HEK293 (cell line): Measurements from ENCODE around the gene CNPPD1.

Experiments
- SCRT1 ChIP-seq: fragments of 450-650 bp; formaldehyde crosslinking; IDR thresholded peaks from 2 replicates; pipeline ENCODE4 v1.5.1; 2016; ENCODE audit warnings: missing biosample characterization, missing genetic modification characterization, borderline replicate concordance
- TCF7L2 ChIP-seq: IDR thresholded peaks from 2 replicates; pipeline ENCODE4 v1.6.1; 2011; ENCODE audit warnings: low read depth, mild to moderate bottlenecking, inconsistent platforms, low read length, moderate library complexity, borderline replicate concordance
- ZBTB1 ChIP-seq: fragments of 450-650 bp; formaldehyde crosslinking; IDR thresholded peaks from 2 replicates; pipeline ENCODE4 v1.5.1; 2016; ENCODE audit warnings: missing biosample characterization, missing genetic modification characterization
- TF ChIP-seq, protein P1 (sequence below): fragments of 450-650 bp; formaldehyde crosslinking; IDR thresholded peaks from 2 replicates; pipeline ENCODE4; 2016; ENCODE audit warnings: missing biosample characterization, missing genetic modification characterization
- TF ChIP-seq, protein P2 (sequence below): fragments of 450-650 bp; formaldehyde crosslinking; IDR thresholded peaks from 2 replicates; pipeline ENCODE4 v1.5.1; 2016; ENCODE audit warnings: missing biosample characterization, missing genetic modification characterization
- TF ChIP-seq, protein P3 (sequence below): fragments of 450-650 bp; formaldehyde crosslinking; IDR thresholded peaks from 2 replicates; pipeline ENCODE4 v1.5.1; 2016; ENCODE audit warnings: missing biosample characterization, missing genetic modification characterization
- TF ChIP-seq, protein P4 (sequence below): fragments of 450-650 bp; formaldehyde crosslinking; IDR thresholded peaks from 2 replicates; pipeline ENCODE4 v1.5.1; 2016; ENCODE audit warnings: missing biosample characterization, missing genetic modification characterization

DNA sequence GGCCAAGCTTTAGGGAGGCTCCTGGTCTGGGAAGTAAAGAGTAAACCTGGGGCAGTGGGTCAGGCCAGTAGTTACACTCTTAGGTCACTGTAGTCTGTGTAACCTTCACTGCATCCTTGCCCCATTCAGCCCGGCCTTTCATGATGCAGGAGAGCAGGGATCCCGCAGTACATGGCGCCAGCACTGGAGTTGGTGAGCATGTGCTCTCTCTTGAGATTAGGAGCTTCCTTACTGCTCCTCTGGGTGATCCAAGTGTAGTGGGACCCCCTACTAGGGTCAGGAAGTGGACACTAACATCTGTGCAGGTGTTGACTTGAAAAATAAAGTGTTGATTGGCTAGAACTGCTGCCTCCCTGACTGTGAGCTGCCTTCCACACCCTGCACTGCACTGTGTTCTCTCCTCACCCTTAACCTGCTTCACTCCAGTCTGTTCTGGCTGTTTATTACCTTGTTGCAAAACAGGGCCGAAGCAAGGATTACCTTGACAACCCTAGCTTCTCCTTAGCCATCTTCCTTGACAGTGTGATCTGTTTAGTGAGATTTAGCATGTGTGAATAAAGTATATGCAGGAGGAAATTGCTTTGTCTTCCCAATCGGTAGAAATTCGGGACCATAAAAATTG lies 6.5 kb upstream of the CNPPD1 start:
- TF ChIP-seq ZBTB1 (tag by site-specific recombination) = no peak
- TF ChIP-seq, protein P1, sequence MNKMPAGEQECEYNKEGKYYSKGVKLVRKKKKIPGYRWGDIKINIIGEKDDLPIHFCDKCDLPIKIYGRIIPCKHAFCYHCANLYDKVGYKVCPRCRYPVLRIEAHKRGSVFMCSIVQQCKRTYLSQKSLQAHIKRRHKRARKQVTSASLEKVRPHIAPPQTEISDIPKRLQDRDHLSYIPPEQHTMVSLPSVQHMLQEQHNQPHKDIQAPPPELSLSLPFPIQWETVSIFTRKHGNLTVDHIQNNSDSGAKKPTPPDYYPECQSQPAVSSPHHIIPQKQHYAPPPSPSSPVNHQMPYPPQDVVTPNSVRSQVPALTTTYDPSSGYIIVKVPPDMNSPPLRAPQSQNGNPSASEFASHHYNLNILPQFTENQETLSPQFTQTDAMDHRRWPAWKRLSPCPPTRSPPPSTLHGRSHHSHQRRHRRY (tag by site-specific recombination) = no peak
- TF ChIP-seq TCF7L2 = no peak
- TF ChIP-seq, protein P2, sequence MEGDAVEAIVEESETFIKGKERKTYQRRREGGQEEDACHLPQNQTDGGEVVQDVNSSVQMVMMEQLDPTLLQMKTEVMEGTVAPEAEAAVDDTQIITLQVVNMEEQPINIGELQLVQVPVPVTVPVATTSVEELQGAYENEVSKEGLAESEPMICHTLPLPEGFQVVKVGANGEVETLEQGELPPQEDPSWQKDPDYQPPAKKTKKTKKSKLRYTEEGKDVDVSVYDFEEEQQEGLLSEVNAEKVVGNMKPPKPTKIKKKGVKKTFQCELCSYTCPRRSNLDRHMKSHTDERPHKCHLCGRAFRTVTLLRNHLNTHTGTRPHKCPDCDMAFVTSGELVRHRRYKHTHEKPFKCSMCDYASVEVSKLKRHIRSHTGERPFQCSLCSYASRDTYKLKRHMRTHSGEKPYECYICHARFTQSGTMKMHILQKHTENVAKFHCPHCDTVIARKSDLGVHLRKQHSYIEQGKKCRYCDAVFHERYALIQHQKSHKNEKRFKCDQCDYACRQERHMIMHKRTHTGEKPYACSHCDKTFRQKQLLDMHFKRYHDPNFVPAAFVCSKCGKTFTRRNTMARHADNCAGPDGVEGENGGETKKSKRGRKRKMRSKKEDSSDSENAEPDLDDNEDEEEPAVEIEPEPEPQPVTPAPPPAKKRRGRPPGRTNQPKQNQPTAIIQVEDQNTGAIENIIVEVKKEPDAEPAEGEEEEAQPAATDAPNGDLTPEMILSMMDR (tag by site-specific recombination) = no peak
- no peak for TF ChIP-seq SCRT1 (tag by site-specific recombination)
- TF ChIP-seq, protein P3, sequence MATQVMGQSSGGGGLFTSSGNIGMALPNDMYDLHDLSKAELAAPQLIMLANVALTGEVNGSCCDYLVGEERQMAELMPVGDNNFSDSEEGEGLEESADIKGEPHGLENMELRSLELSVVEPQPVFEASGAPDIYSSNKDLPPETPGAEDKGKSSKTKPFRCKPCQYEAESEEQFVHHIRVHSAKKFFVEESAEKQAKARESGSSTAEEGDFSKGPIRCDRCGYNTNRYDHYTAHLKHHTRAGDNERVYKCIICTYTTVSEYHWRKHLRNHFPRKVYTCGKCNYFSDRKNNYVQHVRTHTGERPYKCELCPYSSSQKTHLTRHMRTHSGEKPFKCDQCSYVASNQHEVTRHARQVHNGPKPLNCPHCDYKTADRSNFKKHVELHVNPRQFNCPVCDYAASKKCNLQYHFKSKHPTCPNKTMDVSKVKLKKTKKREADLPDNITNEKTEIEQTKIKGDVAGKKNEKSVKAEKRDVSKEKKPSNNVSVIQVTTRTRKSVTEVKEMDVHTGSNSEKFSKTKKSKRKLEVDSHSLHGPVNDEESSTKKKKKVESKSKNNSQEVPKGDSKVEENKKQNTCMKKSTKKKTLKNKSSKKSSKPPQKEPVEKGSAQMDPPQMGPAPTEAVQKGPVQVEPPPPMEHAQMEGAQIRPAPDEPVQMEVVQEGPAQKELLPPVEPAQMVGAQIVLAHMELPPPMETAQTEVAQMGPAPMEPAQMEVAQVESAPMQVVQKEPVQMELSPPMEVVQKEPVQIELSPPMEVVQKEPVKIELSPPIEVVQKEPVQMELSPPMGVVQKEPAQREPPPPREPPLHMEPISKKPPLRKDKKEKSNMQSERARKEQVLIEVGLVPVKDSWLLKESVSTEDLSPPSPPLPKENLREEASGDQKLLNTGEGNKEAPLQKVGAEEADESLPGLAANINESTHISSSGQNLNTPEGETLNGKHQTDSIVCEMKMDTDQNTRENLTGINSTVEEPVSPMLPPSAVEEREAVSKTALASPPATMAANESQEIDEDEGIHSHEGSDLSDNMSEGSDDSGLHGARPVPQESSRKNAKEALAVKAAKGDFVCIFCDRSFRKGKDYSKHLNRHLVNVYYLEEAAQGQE (tag by site-specific recombination) = no peak
- TF ChIP-seq, protein P4, sequence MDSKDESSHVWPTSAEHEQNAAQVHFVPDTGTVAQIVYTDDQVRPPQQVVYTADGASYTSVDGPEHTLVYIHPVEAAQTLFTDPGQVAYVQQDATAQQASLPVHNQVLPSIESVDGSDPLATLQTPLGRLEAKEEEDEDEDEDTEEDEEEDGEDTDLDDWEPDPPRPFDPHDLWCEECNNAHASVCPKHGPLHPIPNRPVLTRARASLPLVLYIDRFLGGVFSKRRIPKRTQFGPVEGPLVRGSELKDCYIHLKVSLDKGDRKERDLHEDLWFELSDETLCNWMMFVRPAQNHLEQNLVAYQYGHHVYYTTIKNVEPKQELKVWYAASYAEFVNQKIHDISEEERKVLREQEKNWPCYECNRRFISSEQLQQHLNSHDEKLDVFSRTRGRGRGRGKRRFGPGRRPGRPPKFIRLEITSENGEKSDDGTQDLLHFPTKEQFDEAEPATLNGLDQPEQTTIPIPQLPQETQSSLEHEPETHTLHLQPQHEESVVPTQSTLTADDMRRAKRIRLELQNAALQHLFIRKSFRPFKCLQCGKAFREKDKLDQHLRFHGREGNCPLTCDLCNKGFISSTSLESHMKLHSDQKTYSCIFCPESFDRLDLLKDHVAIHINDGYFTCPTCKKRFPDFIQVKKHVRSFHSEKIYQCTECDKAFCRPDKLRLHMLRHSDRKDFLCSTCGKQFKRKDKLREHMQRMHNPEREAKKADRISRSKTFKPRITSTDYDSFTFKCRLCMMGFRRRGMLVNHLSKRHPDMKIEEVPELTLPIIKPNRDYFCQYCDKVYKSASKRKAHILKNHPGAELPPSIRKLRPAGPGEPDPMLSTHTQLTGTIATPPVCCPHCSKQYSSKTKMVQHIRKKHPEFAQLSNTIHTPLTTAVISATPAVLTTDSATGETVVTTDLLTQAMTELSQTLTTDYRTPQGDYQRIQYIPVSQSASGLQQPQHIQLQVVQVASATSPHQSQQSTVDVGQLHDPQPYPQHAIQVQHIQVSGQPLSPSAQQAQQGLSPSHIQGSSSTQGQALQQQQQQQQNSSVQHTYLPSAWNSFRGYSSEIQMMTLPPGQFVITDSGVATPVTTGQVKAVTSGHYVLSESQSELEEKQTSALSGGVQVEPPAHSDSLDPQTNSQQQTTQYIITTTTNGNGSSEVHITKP (tag by site-specific recombination) = no peak
